Measurements from ENCODE around the gene SH2D5.

The SH2D5 gene

DNA sequence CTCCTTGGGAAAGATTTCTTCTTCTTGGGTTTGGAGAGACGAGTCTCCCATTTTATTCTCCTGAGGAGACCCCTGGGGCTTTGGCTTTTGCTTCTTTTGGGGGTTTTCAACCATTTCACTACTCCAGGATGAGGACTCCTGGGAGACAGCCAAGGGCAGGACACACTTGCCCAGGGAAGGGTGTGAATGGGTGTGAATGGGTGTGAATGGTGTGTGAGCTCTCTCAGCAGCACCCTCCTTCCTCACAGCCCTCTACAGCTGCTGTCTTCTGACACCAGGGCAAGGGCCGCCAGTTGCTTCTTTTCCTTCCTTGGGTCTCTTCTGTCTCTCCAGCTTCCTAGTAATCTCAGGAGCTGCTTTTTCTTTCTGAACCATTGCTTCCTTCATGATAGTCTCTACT is 38.9 kb downstream of the SH2D5 start:
- H3K27me3 ChIP-seq (ENCODE audit: control insufficient read depth, insufficient read depth, low read length, poor library complexity, severe bottlenecking), result no peaks in the 10 kb centered on the region
- no peaks in the 10 kb centered on the region for H3K9me3 ChIP-seq (ENCODE audit: control insufficient read depth, low read length)
- no peaks in the 10 kb centered on the region for H3K36me3 ChIP-seq (ENCODE audit: control insufficient read depth, insufficient read depth, low read length)
- no peak overlapping the region for H3K4me3 ChIP-seq (ENCODE audit: insufficient read depth, low read depth, low read length)
- no peak overlapping the region for H3K27ac ChIP-seq (ENCODE audit: insufficient read depth, low read depth, low read length, poor library complexity, severe bottlenecking)
- WGBS, 2 experiments, result 87 to 90% methylated on average over 2 of the region's 2 CpGs
- H3K4me1 ChIP-seq (ENCODE audit: control insufficient read depth, insufficient read depth, low read length), result no peaks in the 10 kb centered on the region

DNA sequence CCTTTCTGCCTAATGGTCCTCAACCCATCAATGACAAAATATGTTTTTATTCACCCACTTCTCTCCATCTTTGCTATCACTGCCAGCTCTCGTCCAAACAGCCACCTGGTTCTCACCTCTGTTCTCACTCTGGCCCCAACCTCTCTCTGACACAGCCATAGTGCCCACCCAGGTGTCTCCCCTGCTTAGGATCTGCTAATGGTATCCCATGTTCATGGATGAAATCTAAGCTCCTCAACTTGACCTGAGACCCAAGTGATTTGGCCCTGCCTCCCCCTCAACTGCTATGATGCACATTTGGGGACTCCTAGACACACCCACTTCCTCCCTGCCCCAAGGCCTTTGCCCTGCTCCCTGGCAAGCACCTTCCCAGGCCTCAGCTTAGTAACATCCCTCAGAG is 40.6 kb downstream of the SH2D5 start:
- no peaks in the 10 kb centered on the region for H3K27me3 ChIP-seq (ENCODE audit: control insufficient read depth, insufficient read depth, low read length, poor library complexity, severe bottlenecking)
- H3K36me3 ChIP-seq (ENCODE audit: control insufficient read depth, insufficient read depth, low read length), result no peaks in the 10 kb centered on the region
- H3K4me3 ChIP-seq (ENCODE audit: insufficient read depth, low read depth, low read length), result no peak overlapping the region
- 93 to 94% methylated on average over 1 of the region's 1 CpG for WGBS, 2 experiments
- H3K4me1 ChIP-seq (ENCODE audit: control insufficient read depth, insufficient read depth, low read length), result no peaks in the 10 kb centered on the region
- no peak overlapping the region for H3K27ac ChIP-seq (ENCODE audit: insufficient read depth, low read depth, low read length, poor library complexity, severe bottlenecking)
- H3K9me3 ChIP-seq (ENCODE audit: control insufficient read depth, low read length), result no peaks in the 10 kb centered on the region

DNA sequence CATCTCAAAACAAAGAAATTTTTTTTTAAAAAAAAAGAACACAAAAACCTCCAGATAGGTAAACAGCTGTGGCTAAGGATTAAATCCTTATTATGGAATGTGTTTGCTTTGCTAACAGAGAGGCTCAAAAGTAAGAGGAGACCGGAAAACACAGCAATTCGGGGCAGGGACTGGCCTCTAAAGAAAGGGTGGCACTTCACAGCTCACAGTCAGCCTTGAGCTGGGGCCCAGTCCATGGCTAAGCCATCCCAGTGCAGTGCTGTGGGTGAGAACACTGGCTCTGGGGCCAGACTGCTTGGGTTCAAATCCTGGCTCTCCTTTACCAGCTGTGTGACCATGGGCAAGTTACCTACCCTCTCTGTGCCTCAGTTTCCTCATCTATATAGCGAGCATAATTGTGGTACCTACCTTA is 42.9 kb downstream of the SH2D5 start:
- WGBS, 2 experiments, result 93 to 96% methylated on average over 3 of the region's 3 CpGs
- Histone ChIP-seq H3K27ac (ENCODE audit: insufficient read depth, low read depth, low read length, poor library complexity, severe bottlenecking) (no peak overlapping the region), H3K9me3 (ENCODE audit: control insufficient read depth, low read length) (no peaks in the 10 kb centered on the region), H3K4me3 (ENCODE audit: insufficient read depth, low read depth, low read length) (no peak overlapping the region), H3K36me3 (ENCODE audit: control insufficient read depth, insufficient read depth, low read length) (no peaks in the 10 kb centered on the region), H3K27me3 (ENCODE audit: control insufficient read depth, insufficient read depth, low read length, poor library complexity, severe bottlenecking) (no peaks in the 10 kb centered on the region), H3K4me1 (ENCODE audit: control insufficient read depth, insufficient read depth, low read length) (no peaks in the 10 kb centered on the region)

DNA sequence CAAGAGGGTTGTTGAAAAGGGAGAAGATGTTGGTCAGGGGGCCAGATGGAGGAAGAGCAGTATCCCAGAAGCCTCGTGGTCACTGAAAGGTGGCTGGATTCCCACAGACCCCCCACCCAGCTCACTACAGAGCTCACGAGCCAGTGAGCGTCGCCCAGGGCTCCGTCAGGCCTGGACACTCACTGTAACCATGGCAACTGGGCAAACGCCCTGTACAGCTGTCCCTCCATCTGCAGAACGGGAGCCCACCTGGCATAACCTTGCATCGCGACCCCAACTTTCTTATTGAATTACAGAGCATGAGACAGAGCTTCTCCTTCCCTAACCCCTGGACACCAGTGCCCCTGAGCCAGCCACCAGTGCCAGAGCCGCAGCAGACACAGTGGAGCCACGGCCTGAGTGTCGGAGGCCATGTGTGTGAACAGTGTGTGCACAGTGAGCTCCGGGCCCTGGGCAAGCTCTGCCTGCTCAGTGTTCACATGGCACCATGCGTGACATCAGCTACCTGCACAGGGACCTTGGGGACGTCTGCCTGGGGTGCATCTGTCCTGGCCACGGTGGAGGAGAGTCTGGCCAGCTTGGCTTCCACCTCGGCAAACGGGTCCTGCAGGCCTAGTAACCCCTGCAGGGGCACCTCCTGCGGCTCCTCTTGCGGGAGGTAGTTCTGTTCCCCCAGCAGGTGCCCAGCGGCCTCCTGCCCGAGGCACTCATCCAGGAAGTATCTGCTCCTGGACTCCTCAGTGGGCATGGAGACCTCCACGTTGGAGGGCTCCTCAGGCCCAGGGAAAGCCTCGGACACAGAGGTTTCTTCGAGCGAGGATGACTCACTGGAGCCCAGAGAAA is 45.4 kb downstream of the SH2D5 start:
- 91 to 93% methylated on average over 26 of the region's 26 CpGs for WGBS, 2 experiments
- Histone ChIP-seq H3K27me3 (ENCODE audit: control insufficient read depth, insufficient read depth, low read length, poor library complexity, severe bottlenecking) (no peaks in the 10 kb centered on the region), H3K4me3 (ENCODE audit: insufficient read depth, low read depth, low read length) (no peak overlapping the region), H3K27ac (ENCODE audit: insufficient read depth, low read depth, low read length, poor library complexity, severe bottlenecking) (no peak overlapping the region), H3K4me1 (ENCODE audit: control insufficient read depth, insufficient read depth, low read length) (no peaks in the 10 kb centered on the region), H3K36me3 (ENCODE audit: control insufficient read depth, insufficient read depth, low read length) (no peaks in the 10 kb centered on the region), H3K9me3 (ENCODE audit: control insufficient read depth, low read length) (no peaks in the 10 kb centered on the region)

DNA sequence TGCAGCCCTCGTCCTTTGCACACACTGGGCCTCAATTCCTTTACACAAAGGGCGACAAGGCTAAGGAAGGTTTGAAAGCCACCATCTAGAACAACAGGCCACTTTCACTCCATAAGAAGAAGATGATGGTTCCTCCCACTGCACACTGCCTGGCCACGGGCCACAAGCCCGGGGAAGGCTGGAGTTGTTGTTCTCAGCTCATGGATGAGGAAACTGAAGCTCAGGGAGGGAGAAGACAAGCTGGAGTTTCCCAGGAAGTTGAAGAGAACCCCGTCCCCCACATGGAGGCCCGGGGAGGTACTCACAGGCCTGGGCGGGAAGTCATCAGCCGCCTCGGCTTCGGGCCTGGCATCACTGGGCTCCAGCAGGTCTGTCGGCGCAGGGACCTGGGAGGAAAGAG is 46.8 kb downstream of the SH2D5 start:
- 87 to 91% methylated on average over 12 of the region's 12 CpGs for WGBS, 2 experiments
- Histone ChIP-seq H3K9me3 (ENCODE audit: control insufficient read depth, low read length) (no peaks in the 10 kb centered on the region), H3K36me3 (ENCODE audit: control insufficient read depth, insufficient read depth, low read length) (no peaks in the 10 kb centered on the region), H3K4me3 (ENCODE audit: insufficient read depth, low read depth, low read length) (no peak overlapping the region), H3K27ac (ENCODE audit: insufficient read depth, low read depth, low read length, poor library complexity, severe bottlenecking) (no peak overlapping the region), H3K4me1 (ENCODE audit: control insufficient read depth, insufficient read depth, low read length) (no peaks in the 10 kb centered on the region), H3K27me3 (ENCODE audit: control insufficient read depth, insufficient read depth, low read length, poor library complexity, severe bottlenecking) (no peaks in the 10 kb centered on the region)

DNA sequence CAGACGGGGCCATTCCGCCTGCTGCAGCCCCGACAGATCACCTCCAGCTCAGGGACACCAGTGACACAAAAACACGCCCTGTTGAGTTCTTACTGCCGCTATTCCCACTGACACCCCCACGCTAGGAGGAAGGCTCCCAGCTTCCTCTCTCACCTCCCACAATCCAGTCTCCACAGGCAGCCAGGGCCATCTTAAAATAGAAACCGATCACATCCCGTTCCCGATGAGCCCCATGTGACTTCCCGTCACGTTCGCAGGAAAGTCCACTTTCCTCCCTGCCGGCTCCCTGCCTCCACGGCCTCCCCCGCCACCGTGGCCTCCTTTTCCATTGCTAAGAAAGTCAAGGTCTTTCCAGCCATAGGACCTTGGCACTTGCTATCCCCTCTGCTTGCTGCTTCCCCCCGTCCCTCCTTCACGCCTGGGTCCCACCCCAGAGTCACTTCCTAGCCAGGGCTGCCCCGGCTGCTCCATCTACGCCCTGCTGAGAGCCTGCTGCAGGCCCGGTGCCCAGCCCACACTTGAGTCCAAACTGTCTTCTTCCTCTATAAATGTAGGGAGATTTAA is 47.3 kb downstream of the SH2D5 start:
- 87 to 89% methylated on average over 21 of the region's 21 CpGs for WGBS, 2 experiments
- no peak overlapping the region for H3K27ac ChIP-seq (ENCODE audit: insufficient read depth, low read depth, low read length, poor library complexity, severe bottlenecking)
- H3K4me3 ChIP-seq (ENCODE audit: insufficient read depth, low read depth, low read length), result no peak overlapping the region
- no peaks in the 10 kb centered on the region for H3K36me3 ChIP-seq (ENCODE audit: control insufficient read depth, insufficient read depth, low read length)
- H3K4me1 ChIP-seq (ENCODE audit: control insufficient read depth, insufficient read depth, low read length), result no peaks in the 10 kb centered on the region
- H3K27me3 ChIP-seq (ENCODE audit: control insufficient read depth, insufficient read depth, low read length, poor library complexity, severe bottlenecking), result no peaks in the 10 kb centered on the region
- no peaks in the 10 kb centered on the region for H3K9me3 ChIP-seq (ENCODE audit: control insufficient read depth, low read length)

DNA sequence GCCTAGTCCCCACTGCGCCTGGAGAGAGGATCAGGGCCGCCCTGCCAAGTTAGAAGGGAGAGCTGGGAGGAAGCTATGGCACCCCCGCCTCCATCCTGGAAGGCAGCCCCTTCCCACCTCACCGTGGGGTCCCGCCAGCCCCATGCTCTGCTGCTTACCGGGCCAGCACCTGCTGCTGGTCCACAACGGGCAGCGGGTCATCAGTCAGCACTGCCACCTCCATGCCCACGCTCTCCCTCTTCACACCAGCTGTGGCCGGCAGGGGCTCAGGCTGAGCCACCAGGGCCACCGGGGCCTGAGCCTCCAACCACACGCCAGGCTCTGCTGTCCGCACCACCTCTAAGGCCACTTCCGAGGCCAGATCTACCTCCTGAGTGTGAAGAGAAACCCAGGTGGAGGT is 47.9 kb downstream of the SH2D5 start:
- no peaks in the 10 kb centered on the region for H3K9me3 ChIP-seq (ENCODE audit: control insufficient read depth, low read length)
- no peak overlapping the region for H3K27ac ChIP-seq (ENCODE audit: insufficient read depth, low read depth, low read length, poor library complexity, severe bottlenecking)
- H3K27me3 ChIP-seq (ENCODE audit: control insufficient read depth, insufficient read depth, low read length, poor library complexity, severe bottlenecking), result no peaks in the 10 kb centered on the region
- H3K4me1 ChIP-seq (ENCODE audit: control insufficient read depth, insufficient read depth, low read length), result no peaks in the 10 kb centered on the region
- 90 to 95% methylated on average over 14 of the region's 14 CpGs for WGBS, 2 experiments
- H3K4me3 ChIP-seq (ENCODE audit: insufficient read depth, low read depth, low read length), result no peak overlapping the region
- H3K36me3 ChIP-seq (ENCODE audit: control insufficient read depth, insufficient read depth, low read length), result no peaks in the 10 kb centered on the region

DNA sequence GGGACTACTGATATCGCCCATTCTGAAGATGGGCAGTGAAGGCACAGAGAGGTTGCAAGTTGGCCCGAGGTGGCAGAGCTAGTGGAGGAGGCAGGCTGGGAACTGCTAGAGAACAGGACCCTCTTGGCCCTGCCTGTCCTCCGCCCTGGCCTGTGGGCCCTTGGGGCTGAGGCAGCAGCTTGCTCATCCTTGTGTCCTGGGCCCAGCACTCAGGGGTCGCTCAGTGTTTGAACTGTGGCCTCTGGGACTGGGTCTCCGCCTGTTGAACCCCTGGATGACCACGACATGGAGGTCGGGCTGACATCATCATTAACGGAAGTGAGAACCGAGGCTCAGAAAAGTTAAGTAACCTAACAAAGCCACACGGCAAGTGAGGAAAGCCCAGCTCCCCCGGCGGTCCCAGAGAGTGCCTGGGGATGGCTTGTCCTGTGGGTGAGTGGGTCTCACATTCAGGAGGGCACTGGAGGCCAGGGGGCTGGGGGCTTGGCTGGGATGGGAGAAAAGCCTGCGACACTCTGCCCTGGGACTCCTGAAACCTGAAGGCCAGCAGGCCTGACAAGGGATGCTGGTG is 48.4 kb downstream of the SH2D5 start:
- Histone ChIP-seq H3K4me1 (ENCODE audit: control insufficient read depth, insufficient read depth, low read length) (no peaks in the 10 kb centered on the region), H3K36me3 (ENCODE audit: control insufficient read depth, insufficient read depth, low read length) (no peaks in the 10 kb centered on the region), H3K9me3 (ENCODE audit: control insufficient read depth, low read length) (no peaks in the 10 kb centered on the region), H3K27me3 (ENCODE audit: control insufficient read depth, insufficient read depth, low read length, poor library complexity, severe bottlenecking) (no peaks in the 10 kb centered on the region), H3K27ac (ENCODE audit: insufficient read depth, low read depth, low read length, poor library complexity, severe bottlenecking) (no peak overlapping the region), H3K4me3 (ENCODE audit: insufficient read depth, low read depth, low read length) (no peak overlapping the region)
- WGBS, 2 experiments, result 88 to 89% methylated on average over 13 of the region's 13 CpGs

DNA sequence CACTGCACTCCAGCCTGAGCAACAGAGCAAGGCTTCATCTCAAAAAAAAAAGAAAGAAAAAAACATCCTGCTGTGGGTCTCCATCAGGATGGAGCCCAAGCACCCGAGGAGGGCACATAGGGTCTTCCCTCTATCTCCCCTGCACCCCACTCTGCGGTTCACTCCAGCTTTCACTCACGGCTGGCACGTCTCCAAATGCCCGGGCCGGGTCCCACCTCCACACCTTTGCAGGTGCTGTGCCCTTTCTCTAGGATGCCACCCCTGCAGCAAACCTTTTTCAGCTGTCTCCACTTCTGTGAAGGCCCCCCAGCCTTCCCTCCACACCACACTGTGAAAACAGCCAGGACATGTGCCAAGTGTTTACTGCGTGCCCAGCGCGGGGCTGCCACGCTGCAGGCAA is 48.9 kb downstream of the SH2D5 start:
- 96 to 97% methylated on average over 10 of the region's 10 CpGs for WGBS, 2 experiments
- Histone ChIP-seq H3K9me3 (ENCODE audit: control insufficient read depth, low read length) (no peaks in the 10 kb centered on the region), H3K4me1 (ENCODE audit: control insufficient read depth, insufficient read depth, low read length) (no peaks in the 10 kb centered on the region), H3K27ac (ENCODE audit: insufficient read depth, low read depth, low read length, poor library complexity, severe bottlenecking) (no peak overlapping the region), H3K4me3 (ENCODE audit: insufficient read depth, low read depth, low read length) (no peak overlapping the region), H3K27me3 (ENCODE audit: control insufficient read depth, insufficient read depth, low read length, poor library complexity, severe bottlenecking) (no peaks in the 10 kb centered on the region), H3K36me3 (ENCODE audit: control insufficient read depth, insufficient read depth, low read length) (no peaks in the 10 kb centered on the region)

DNA sequence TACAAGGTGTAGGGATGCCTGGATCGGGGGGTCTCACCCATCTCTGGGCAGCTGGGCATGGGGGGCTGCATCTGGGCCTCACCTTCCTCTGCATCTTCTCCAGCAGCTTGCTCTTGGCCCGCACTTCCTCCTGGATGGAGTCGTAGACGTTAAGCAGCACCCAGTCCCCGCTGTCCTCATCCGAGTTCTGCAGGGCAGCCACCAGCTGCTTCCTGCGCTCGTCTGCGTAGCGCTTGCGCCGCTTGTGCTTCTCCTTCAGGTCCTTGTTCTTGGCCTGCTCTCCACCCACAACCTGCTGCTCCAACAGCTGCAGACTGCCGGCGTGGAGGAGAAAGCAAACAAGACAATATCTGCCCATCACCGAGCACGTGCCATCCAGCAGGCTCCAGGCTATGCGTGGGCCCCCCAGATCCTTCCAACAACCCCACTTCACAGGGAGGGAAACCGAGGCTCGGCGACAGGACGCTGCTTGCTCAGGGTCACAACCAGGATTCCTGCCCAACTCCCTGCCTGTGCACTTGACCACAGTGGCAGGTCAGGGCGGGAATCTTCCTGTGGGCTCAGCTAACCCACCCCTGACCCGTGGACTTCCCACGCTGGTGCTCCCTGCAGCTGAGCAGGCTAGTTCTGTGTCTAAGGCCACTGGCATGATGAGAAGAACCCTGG is 49.8 kb downstream of the SH2D5 start:
- Histone ChIP-seq H3K4me3 (ENCODE audit: insufficient read depth, low read depth, low read length) (no peak overlapping the region), H3K9me3 (ENCODE audit: control insufficient read depth, low read length) (no peaks in the 10 kb centered on the region), H3K36me3 (ENCODE audit: control insufficient read depth, insufficient read depth, low read length) (no peaks in the 10 kb centered on the region), H3K27ac (ENCODE audit: insufficient read depth, low read depth, low read length, poor library complexity, severe bottlenecking) (no peak overlapping the region), H3K4me1 (ENCODE audit: control insufficient read depth, insufficient read depth, low read length) (no peaks in the 10 kb centered on the region), H3K27me3 (ENCODE audit: control insufficient read depth, insufficient read depth, low read length, poor library complexity, severe bottlenecking) (no peaks in the 10 kb centered on the region)
- 94 to 95% methylated on average over 24 of the region's 24 CpGs for WGBS, 2 experiments

Measured in ectodermal cell (in vitro differentiated cells).